DOHH2 (cell line): ENCODE measurements around the gene ADCK1.

Source experiments
- CTCF ChIP-seq: fragments of 200-600 bp; sonication (generic); IDR thresholded peaks from one replicate; pipeline ENCODE4 v1.5.1; 2014; ENCODE audit warnings: antibody characterized with exemption, mild to moderate bottlenecking, low read depth, low read length; ENCODE audit not compliant: poor library complexity, severe bottlenecking
- EZH2phosphoT487 ChIP-seq: fragments of 200-600 bp; sonication (generic); IDR thresholded peaks from 2 replicates; pipeline ENCODE4 v1.6.1; 2017; ENCODE audit warnings: borderline replicate concordance, mild to moderate bottlenecking, antibody characterized with exemption, low read length, moderate library complexity, mixed read lengths

GRCh38 chr14:77812028-77812427 lies 12.1 kb downstream of the ADCK1 start:
- TF ChIP-seq CTCF (no peak), EZH2phosphoT487 (no peak)
